ENCODE measurements around the gene TMEM233. TPM values are rescaled to one million over a fixed set of nuclear protein-coding genes. Genes with fewer than 3 reads are reported as not detected.

The TMEM233 gene
- total RNA-seq, 1 experiment from 2014 or later = not detected

GRCh38 chr12:119603767-119604166 lies 10.2 kb downstream of the TMEM233 start:
- no peaks in the 10 kb centered on the region for H3K4me1 ChIP-seq (ENCODE audit: control insufficient read depth in 1 of 2, insufficient read depth in 2 of 2, low read length in 2 of 2)
- no TSS peak for BruUV-seq (replicated peaks)
- no peak overlapping the region for H2AFZ ChIP-seq (ENCODE audit: low read depth, low read length, poor library complexity, severe bottlenecking)
- intact Hi-C loops (cut with micrococcal nuclease) = no loop called here
- DNase-seq (ENCODE audit: low read depth, low spot score) (no peak), ATAC-seq (no peak)
- ChIA-PET RAD21 (ENCODE audit: low non-redundant PET in 1 of 2, low total read pairs in 2 of 2, uncharacterized antibody in 2 of 2, unreplicated experiment in 2 of 2) (no interaction called here), POLR2A (interaction anchor here (1.2 kb wide), 1 partner anchor 9 kb away, joined by 3 read pairs; no protein-coding TSS in a partner anchor), CTCF (no interaction called here)
- H3K36me3 ChIP-seq (ENCODE audit: control insufficient read depth in 1 of 2, insufficient read depth in 2 of 2, low read length in 2 of 2) = no peaks in the 10 kb centered on the region; a peak in 1 of 4 replicates
- no peaks in the 10 kb centered on the region for H3K79me2 ChIP-seq (ENCODE audit: insufficient read depth, low read length)
- no peaks in the 10 kb centered on the region for H3K9me2 ChIP-seq (ENCODE audit: insufficient read depth)
- H3K4me3 ChIP-seq (replicated peaks in 1 of 2; ENCODE audit: low read depth in 1 of 2, low read length in 2 of 2) = no peak overlapping the region
- H4K20me1 ChIP-seq (ENCODE audit: insufficient read depth) = no peaks in the 10 kb centered on the region
- peaks cover 26% of the 10 kb centered on the region; the same call in 1 of the 2 replicates for H3K27me3 ChIP-seq (ENCODE audit: insufficient read depth, low read length)
- no peak overlapping the region for H3K9ac ChIP-seq (ENCODE audit: low read length)
- no peak overlapping the region for H3K4me2 ChIP-seq (ENCODE audit: low read length)
- no peak overlapping the region for H3K27ac ChIP-seq (ENCODE audit: low read depth, low read length)
- H3K9me3 ChIP-seq (ENCODE audit: control insufficient read depth in 1 of 2, insufficient read depth in 1 of 2, low read depth in 1 of 2, low read length in 2 of 2) = no peaks in the 10 kb centered on the region
- no peak for TF ChIP-seq ELF1 (IDR thresholded peaks at IDR 0.05; ENCODE audit: borderline replicate concordance, low read depth)
- no peak for TF ChIP-seq REST (IDR thresholded peaks at IDR 0.05; ENCODE audit: low read depth)
- no peak for TF ChIP-seq CEBPB (IDR thresholded peaks at IDR 0.05; ENCODE audit: low read depth)
- TF ChIP-seq POLR2A (IDR thresholded peaks at IDR 0.05; ENCODE audit: borderline replicate concordance, extremely low read depth, insufficient read depth, insufficient read length) = no peak
- TF ChIP-seq POLR2AphosphoS5 (IDR thresholded peaks at IDR 0.05; ENCODE audit: low read depth, low read length) = no peak
- TF ChIP-seq EZH2 (IDR thresholded peaks at IDR 0.05) = no peak
- TF ChIP-seq EZH2phosphoT487 (IDR thresholded peaks at IDR 0.05; ENCODE audit: borderline replicate concordance) = no peak
- no peak for TF ChIP-seq SRF (IDR thresholded peaks at IDR 0.05; ENCODE audit: low read depth)
- no peak for TF ChIP-seq SP1 (IDR thresholded peaks at IDR 0.05; ENCODE audit: low read depth)
- TF ChIP-seq ZFX (IDR thresholded peaks at IDR 0.05) = no peak
- TF ChIP-seq MAX (IDR thresholded peaks at IDR 0.05) = no peak
